ENCODE measurements around the gene TRMT112.

DNA sequence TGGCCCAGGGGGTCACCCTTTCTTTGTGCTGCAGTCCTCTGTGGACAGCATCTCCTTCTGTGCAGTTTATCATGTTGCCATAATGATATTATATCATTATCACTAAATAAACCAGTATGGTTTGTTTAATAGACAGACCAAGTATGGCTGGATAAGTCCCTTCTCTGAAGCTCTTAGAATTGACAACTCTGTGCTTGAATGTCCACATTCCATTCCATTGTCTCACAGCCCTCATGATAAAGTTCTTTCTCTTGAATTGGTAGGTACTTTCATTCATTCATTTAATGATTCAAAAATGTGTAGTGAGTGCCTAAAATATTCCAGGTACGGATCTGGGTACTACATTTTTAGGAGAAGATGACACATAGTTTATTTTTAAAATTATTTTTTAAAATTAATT lies 49.4 kb upstream of the TRMT112 start:
- TF ChIP-seq, protein P1, sequence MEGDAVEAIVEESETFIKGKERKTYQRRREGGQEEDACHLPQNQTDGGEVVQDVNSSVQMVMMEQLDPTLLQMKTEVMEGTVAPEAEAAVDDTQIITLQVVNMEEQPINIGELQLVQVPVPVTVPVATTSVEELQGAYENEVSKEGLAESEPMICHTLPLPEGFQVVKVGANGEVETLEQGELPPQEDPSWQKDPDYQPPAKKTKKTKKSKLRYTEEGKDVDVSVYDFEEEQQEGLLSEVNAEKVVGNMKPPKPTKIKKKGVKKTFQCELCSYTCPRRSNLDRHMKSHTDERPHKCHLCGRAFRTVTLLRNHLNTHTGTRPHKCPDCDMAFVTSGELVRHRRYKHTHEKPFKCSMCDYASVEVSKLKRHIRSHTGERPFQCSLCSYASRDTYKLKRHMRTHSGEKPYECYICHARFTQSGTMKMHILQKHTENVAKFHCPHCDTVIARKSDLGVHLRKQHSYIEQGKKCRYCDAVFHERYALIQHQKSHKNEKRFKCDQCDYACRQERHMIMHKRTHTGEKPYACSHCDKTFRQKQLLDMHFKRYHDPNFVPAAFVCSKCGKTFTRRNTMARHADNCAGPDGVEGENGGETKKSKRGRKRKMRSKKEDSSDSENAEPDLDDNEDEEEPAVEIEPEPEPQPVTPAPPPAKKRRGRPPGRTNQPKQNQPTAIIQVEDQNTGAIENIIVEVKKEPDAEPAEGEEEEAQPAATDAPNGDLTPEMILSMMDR (IDR thresholded peaks at IDR 0.05; ENCODE audit: control extremely low read depth in 1 of 3, insufficient read depth in 1 of 3, low read depth in 1 of 3, low read length in 3 of 3) = no peak
- TF ChIP-seq EP300 (IDR thresholded peaks at IDR 0.05; ENCODE audit: borderline replicate concordance in 1 of 2, low read depth in 2 of 2, low read length in 2 of 2) = no peak
- no peak for TF ChIP-seq POLR2A (IDR thresholded peaks at IDR 0.05; ENCODE audit: control extremely low read depth in 1 of 2, low read depth in 2 of 2, low read length in 2 of 2)
- TF ChIP-seq GTF2F1 (IDR thresholded peaks at IDR 0.05; ENCODE audit: borderline replicate concordance, low read depth, low read length) = no peak
- TF ChIP-seq KDM1A (IDR thresholded peaks at IDR 0.05; ENCODE audit: borderline replicate concordance, low read length) = no peak
- no peak for TF ChIP-seq EGR1 (IDR thresholded peaks at IDR 0.05; ENCODE audit: borderline replicate concordance, low read depth, low read length)
- no peak for TF ChIP-seq YY1 (IDR thresholded peaks at IDR 0.05; ENCODE audit: low read depth, low read length)
- no peak for TF ChIP-seq TAF1 (IDR thresholded peaks at IDR 0.05; ENCODE audit: low read depth, low read length)
